ENCODE data around the gene TEX53. TPM values are rescaled to one million over a fixed set of nuclear protein-coding genes. Genes with fewer than 3 reads are reported as not detected.

Gene TEX53
- total and polyA plus RNA-seq, 10 of the 15 experiments (the other 5 are each of a cell fraction or from before 2014, with no cell fraction given) = not detected

DNA sequence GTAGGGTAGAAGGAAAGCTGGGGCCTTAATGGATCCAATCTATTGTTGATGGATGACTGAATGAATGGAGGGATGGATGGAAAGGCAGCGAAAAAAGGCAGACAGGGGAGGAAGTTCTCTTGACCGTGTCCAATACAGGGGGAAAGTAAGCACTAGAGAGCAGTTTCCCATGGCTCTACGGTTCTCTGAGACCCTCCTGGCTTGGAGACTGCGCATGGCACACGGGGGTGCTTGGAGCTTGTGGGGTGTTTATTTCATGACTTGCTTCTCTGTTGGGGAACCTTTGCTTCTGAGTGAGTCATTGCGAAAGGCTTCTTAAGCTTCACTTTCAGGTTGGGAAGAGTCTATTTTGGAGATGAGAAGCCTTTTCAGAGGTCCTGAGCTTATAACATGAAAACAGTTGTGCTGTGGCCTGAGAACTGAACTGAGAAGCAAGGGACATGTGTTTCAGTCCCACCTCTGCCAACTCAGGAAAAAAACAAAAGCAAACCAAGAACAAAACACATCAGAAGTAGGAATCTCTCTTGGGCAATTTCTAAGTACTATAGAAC, 37.2 kb upstream of the TEX53 start (continued):
- TF ChIP-seq, protein P1, sequence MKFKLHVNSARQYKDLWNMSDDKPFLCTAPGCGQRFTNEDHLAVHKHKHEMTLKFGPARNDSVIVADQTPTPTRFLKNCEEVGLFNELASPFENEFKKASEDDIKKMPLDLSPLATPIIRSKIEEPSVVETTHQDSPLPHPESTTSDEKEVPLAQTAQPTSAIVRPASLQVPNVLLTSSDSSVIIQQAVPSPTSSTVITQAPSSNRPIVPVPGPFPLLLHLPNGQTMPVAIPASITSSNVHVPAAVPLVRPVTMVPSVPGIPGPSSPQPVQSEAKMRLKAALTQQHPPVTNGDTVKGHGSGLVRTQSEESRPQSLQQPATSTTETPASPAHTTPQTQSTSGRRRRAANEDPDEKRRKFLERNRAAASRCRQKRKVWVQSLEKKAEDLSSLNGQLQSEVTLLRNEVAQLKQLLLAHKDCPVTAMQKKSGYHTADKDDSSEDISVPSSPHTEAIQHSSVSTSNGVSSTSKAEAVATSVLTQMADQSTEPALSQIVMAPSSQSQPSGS (IDR thresholded peaks at IDR 0.05; ENCODE audit: low read length) = peak; percentile 88
- TF ChIP-seq BCL3 (IDR thresholded peaks at IDR 0.05; ENCODE audit: borderline replicate concordance, insufficient read depth, low read depth, low read length, poor library complexity, severe bottlenecking) (peak; percentile 57), CREM (IDR thresholded peaks at IDR 0.05; ENCODE audit: low read depth) (no peak), YBX1 (IDR thresholded peaks at IDR 0.05) (no peak), TBL1XR1 (IDR thresholded peaks at IDR 0.05; ENCODE audit: low read depth, low read length) (0 out of 2 replicates have a peak, but pooled peaks have one; percentile 70), KAT2A (conservative IDR thresholded peaks at IDR 0.05; ENCODE audit: control insufficient read depth, low read depth, low read length) (no peak), BCL11A (IDR thresholded peaks at IDR 0.05; ENCODE audit: low read depth, low read length) (peak; percentile 80), PRDM15 (CRISPR knock-in tag; IDR thresholded peaks at IDR 0.05) (no peak), RUNX3 (IDR thresholded peaks at IDR 0.05; ENCODE audit: low read length) (peak; percentile 89), ZNF24 (IDR thresholded peaks at IDR 0.05) (no peak), SMC3 (IDR thresholded peaks at IDR 0.05; ENCODE audit: borderline replicate concordance, low read length) (no peak), NFIC (IDR thresholded peaks at IDR 0.05; ENCODE audit: low read depth, low read length) (peak; percentile 92), FOXM1 (IDR thresholded peaks at IDR 0.05; ENCODE audit: low read depth, low read length) (peak; percentile 59), HCFC1 (IDR thresholded peaks at IDR 0.05; ENCODE audit: low read length) (no peak), RELA (IDR thresholded peaks at IDR 0.05; ENCODE audit: borderline replicate concordance, partially characterized antibody) (no peak), SRF (IDR thresholded peaks at IDR 0.05; ENCODE audit: low read depth in 2 of 2, low read length in 2 of 2) (no peak), CBX5 (IDR thresholded peaks at IDR 0.05; ENCODE audit: low read depth) (0 out of 2 replicates have a peak, but pooled peaks have one; percentile 30), JUNB (IDR thresholded peaks at IDR 0.05) (peak; percentile 88)
- TF ChIP-seq, protein P2, sequence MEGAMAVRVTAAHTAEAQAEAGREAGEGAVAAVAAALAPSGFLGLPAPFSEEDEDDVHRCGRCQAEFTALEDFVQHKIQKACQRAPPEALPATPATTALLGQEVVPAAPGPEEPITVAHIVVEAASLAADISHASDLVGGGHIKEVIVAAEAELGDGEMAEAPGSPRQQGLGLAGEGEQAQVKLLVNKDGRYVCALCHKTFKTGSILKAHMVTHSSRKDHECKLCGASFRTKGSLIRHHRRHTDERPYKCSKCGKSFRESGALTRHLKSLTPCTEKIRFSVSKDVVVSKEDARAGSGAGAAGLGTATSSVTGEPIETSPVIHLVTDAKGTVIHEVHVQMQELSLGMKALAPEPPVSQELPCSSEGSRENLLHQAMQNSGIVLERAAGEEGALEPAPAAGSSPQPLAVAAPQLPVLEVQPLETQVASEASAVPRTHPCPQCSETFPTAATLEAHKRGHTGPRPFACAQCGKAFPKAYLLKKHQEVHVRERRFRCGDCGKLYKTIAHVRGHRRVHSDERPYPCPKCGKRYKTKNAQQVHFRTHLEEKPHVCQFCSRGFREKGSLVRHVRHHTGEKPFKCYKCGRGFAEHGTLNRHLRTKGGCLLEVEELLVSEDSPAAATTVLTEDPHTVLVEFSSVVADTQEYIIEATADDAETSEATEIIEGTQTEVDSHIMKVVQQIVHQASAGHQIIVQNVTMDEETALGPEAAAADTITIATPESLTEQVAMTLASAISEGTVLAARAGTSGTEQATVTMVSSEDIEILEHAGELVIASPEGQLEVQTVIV (IDR thresholded peaks at IDR 0.05; ENCODE audit: borderline replicate concordance, partially characterized antibody) = no peak
- TF ChIP-seq, protein P3, sequence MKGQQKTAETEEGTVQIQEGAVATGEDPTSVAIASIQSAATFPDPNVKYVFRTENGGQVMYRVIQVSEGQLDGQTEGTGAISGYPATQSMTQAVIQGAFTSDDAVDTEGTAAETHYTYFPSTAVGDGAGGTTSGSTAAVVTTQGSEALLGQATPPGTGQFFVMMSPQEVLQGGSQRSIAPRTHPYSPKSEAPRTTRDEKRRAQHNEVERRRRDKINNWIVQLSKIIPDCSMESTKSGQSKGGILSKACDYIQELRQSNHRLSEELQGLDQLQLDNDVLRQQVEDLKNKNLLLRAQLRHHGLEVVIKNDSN (IDR thresholded peaks at IDR 0.05; ENCODE audit: borderline replicate concordance, extremely low read length, insufficient read depth, low read depth, low read length) = no peak

Measured in GM12878 (cell line).